HG03565 (cell line): Measurements from ENCODE around the gene SSBP3.

ENCODE experiments used
- ATAC-seq: cut with Tn5 transposase; IDR thresholded peaks from one replicate; pipeline ENCODE4 v1.9.1; 2021; ENCODE audit warnings: mild to moderate bottlenecking, moderate library complexity; ENCODE audit not compliant: unreplicated experiment

SSBP3 gene

GRCh38 chr1:54290506-54291184, 115.5 kb downstream of the SSBP3 start:
- no peak for ATAC-seq

GRCh38 chr1:54289712-54290233, 116.4 kb downstream of the SSBP3 start:
- no peak for ATAC-seq

- ATAC-seq: no peak
These were observed 118.4 kb downstream of the SSBP3 start for GRCh38 chr1:54287801-54288211.

- no peak for ATAC-seq
These were observed 119.0 kb downstream of the SSBP3 start for GRCh38 chr1:54287176-54287650.

- ATAC-seq: no peak
These were observed 120.3 kb downstream of the SSBP3 start for GRCh38 chr1:54285815-54286345.

- no peak for ATAC-seq
These were observed 121.2 kb downstream of the SSBP3 start for GRCh38 chr1:54284781-54285529.

GRCh38 chr1:54283635-54284385, 122.4 kb downstream of the SSBP3 start:
- no peak for ATAC-seq

GRCh38 chr1:54282101-54282847, 123.9 kb downstream of the SSBP3 start:
- ATAC-seq: no peak

- no peak for ATAC-seq
These were observed 125.5 kb downstream of the SSBP3 start for GRCh38 chr1:54280651-54281050.

- no peak for ATAC-seq
These were observed 126.7 kb downstream of the SSBP3 start for GRCh38 chr1:54279457-54279856.

- no peak for ATAC-seq
These were observed 127.2 kb downstream of the SSBP3 start for GRCh38 chr1:54278941-54279422.

- no peak for ATAC-seq
These were observed 128.5 kb downstream of the SSBP3 start for GRCh38 chr1:54277451-54278341.

- no peak for ATAC-seq
These were observed 129.4 kb downstream of the SSBP3 start for GRCh38 chr1:54276617-54277450.

GRCh38 chr1:54275349-54275748, 130.8 kb downstream of the SSBP3 start:
- no peak for ATAC-seq

GRCh38 chr1:54274881-54275280, 131.3 kb downstream of the SSBP3 start:
- no peak for ATAC-seq

GRCh38 chr1:54274448-54274847, 131.7 kb downstream of the SSBP3 start:
- no peak for ATAC-seq

GRCh38 chr1:54273795-54274163, 132.4 kb downstream of the SSBP3 start:
- ATAC-seq: no peak

GRCh38 chr1:54273092-54273794, 133.0 kb downstream of the SSBP3 start:
- ATAC-seq: no peak
